Pons (tissue), 1 donor: ENCODE data around the gene PCTP.

Experiments used
- DNase-seq: peaks from one replicate; pipeline ENCODE4 v3.0.0-alpha.2; 2016; ENCODE audit warnings: low spot score

The PCTP gene

DNA sequence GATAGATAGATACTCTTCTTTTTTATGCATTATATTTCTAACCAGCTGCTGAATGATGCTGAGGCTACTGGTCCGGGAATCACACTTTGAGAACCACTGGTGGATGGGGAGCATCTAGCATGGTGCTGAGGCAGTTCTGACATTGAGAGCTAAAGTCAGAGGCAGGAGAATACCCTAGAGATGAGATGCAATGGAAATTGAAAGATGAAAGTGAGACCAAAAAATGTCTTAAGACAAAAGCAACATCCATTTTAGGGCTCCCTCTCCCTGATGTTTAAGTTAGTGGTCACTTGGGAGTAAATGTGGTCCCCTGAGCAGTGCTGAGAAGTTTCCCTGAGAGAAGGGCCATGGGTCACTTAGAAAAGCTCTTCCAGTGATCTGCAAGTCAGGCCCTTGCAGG lies 6.8 kb downstream of the PCTP start:
- DNase-seq, result no peak

GRCh38 chr17:55758171-55758570 lies 7.3 kb downstream of the PCTP start:
- DNase-seq, result no peak

- no peak for DNase-seq
Observed at GRCh38 chr17:55760643-55761355, 9.9 kb downstream of the PCTP start.

DNA sequence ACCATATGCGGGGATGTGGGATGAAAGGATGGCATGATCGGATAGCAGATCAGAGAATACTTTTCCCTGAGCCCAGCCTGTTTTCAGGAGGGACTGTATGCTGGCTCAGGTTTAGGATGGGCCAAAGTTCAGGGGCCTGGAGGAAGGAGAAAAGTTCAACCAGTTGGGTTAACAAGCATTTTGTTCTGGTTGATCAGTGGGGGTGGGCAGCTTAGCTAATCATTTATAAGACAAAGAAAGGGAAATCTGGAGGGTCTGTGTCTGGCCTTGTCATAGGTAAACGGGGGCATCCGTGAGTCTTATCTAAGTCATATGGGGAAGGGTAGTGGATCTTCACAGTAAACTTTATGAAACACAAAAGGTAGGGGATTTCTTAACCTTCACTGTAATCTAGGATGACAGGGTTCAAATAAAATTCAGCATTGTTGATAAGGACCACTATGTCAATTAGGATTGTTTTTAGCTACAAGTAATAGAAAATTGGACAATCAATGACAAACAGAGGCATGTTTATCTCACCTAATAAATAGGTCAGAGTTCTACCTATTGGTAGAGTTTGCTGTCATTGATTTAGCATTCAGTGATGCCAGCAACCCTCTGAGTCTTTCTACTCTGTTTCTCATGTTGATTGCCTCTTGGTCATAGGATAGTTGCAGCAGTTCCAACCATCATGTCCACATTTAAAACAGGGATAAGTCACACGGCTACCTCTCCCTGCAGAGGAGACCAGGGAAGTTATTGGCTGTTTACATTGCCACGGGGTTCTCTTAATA lies 11.4 kb downstream of the PCTP start:
- DNase-seq, result no peak

- no peak for DNase-seq
Observed at GRCh38 chr17:55763856-55764255, 13.0 kb downstream of the PCTP start.

GRCh38 chr17:55764610-55765009 lies 13.8 kb downstream of the PCTP start:
- no peak for DNase-seq

- no peak for DNase-seq
Observed at GRCh38 chr17:55765472-55765871, 14.6 kb downstream of the PCTP start.

- no peak for DNase-seq
Observed at GRCh38 chr17:55768936-55769624, 18.2 kb downstream of the PCTP start.

GRCh38 chr17:55769625-55770000 lies 18.8 kb downstream of the PCTP start:
- no peak for DNase-seq

GRCh38 chr17:55770196-55770870 lies 19.5 kb downstream of the PCTP start:
- peak; percentile 54 for DNase-seq

- no peak for DNase-seq
Observed at GRCh38 chr17:55772086-55772485, 21.2 kb downstream of the PCTP start.

DNA sequence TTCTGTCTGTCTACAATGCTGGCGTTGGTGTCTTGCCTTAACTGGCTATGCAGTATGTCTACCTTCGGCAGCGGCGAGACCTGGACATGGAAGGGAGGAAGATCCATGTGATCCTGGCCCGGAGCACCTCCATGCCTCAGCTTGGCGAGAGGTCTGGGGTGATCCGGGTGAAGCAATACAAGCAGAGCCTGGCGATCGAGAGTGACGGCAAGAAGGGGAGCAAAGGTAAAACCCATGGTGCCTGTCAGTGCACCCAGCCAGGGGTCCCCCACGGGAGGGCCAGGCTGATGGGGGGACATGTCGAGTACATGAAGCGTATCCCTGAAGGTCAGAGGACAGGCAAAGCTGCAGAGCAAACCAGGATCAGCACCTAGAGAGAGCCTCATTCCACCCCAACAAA lies 22.8 kb downstream of the PCTP start:
- no peak for DNase-seq

DNA sequence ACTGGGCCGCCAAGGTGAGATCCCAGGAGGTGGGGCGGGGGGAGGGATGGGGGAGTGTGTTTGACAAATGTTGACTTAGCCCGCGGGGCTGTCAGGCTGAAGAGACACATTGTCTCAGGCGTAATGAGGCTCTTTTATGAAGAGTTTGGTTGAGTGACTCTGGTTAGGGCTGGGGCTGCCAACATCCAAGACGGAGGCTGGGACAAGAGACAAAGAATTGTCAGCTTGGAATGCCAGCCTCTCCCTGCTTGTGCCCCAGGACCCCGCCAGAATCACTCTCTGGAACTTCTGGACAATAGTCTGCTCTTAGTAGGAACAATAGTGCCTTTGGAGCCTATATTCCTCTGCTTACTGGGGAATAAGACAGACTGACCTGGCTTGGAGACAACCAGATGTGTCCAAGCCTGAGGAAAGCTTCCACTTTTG lies 24.0 kb downstream of the PCTP start:
- peak; percentile 36 for DNase-seq

DNA sequence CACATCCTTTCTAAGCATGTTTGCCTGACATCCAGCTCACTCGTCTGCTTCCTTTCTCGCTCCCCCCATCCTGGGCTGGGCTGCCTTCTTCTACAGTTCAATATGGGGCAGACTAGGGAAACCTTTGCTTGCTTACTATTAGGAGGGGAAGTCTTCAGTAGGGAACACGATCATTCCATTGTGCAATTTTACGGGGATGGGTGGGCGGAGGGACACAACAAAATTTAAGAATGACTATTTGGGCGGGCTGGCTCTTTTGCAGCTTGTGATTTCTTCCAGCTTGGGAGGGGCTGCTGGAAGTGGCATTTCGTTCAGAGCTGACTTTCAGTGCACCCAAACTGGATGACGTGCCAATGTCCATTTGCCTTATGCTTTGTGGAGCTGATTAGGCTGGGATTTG lies 25.4 kb downstream of the PCTP start:
- no peak for DNase-seq

GRCh38 chr17:55777471-55777971 lies 26.7 kb downstream of the PCTP start:
- no peak for DNase-seq

GRCh38 chr17:55778389-55779118 lies 27.7 kb downstream of the PCTP start:
- no peak for DNase-seq

- DNase-seq, result no peak
Observed at GRCh38 chr17:55783684-55784245, 32.9 kb downstream of the PCTP start.

GRCh38 chr17:55784666-55785065 lies 33.8 kb downstream of the PCTP start:
- DNase-seq, result no peak

DNA sequence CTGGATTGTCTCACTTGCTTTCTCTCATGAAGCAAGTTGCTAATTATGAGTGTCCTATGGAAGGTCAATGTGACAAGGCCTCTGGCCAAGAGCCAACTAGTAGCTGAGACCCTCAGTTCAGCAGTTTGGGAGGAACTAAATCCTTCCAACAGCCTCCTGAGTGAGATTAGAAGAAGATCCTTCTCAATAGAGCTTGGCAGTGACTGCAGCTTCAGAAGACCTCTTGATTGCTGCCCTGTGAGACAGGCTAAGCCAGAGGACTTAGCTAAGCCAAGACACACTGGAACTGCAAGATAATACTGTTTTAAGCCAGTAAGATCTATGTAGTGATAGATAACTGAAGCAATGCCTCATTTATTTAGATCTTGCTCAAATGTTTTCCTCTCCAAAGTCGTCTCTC lies 34.3 kb downstream of the PCTP start:
- no peak for DNase-seq

DNA sequence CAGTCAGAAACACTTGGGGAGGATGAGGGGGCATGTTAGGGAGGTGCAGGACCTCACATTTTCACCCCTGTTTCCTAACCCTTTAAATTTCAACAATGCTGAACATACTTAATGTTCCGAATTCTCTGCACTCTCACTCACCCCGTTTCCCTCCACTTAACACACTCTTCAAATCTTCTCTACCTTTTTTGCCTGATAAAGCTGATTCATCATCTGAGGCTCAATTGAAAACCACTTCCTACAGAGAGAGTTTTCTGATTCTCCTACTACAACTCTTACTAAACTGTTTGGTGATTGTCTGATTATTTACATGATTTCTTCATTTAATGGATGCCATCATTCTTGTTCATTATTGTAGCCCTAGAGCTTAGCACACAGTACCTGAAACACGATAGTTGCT lies 42.4 kb downstream of the PCTP start:
- no peak for DNase-seq
